PC-3 (cell line): Measurements from ENCODE around the gene PDE6A. TPM values are rescaled to one million over a fixed set of nuclear protein-coding genes. Genes with fewer than 3 reads are reported as not detected.
A peak's percentile ranks its signal among the peaks of the same experiment; 100 is the strongest.

Experiments used
- ATAC-seq: fragments of 200-7000 bp; cut with Tn5 transposase; 2 replicates; pipeline ENCODE4 v1.9.1; 2020; ENCODE audit warnings: mild to moderate bottlenecking, moderate library complexity
- BruUV-seq: library from RNA; stranded (reverse); fragments of 400-500 nt; replicated peaks from 2 replicates; lab custom pipeline; 2021; lab: Mats Ljungman, UMichigan
- CTCF ChIA-PET: fragments of 300-600 bp; sonication (Branson Sonifier 250); formaldehyde crosslinking; loops from one replicate; lab custom pipeline; 2022; ENCODE audit warnings: antibody characterized with exemption; lab: Charles Lee
- POLR2A ChIA-PET: fragments of 300-600 bp; sonication (Branson Sonifier 250); formaldehyde crosslinking; loops from one replicate; lab custom pipeline; 2022; ENCODE audit warnings: antibody characterized with exemption; ENCODE audit not compliant: unreplicated experiment; lab: Charles Lee
- DNase-seq: peaks from one replicate; pipeline ENCODE4 v3.0.0-alpha.2; 2015
- H2AFZ ChIP-seq: fragments of 300-600 bp; sonication (generic); 2 replicates; pipeline ENCODE4 v1.6.0; 2016; ENCODE audit warnings: antibody characterized with exemption, low read length
- H3F3A ChIP-seq: fragments of 300-600 bp; sonication (generic); one replicate; pipeline ENCODE4 v1.6.0; 2017; ENCODE audit warnings: antibody characterized with exemption, low read length, control low read depth, mild to moderate bottlenecking; ENCODE audit not compliant: unreplicated experiment
- H3K27ac ChIP-seq: fragments of 300-600 bp; sonication (generic); 2 replicates; pipeline ENCODE4 v1.5.1; 2016; ENCODE audit warnings: mild to moderate bottlenecking, low read length
- H3K27me3 ChIP-seq: fragments of 300-600 bp; sonication (generic); 2 replicates; pipeline ENCODE4 v1.6.1; 2016; ENCODE audit warnings: low read length, mixed read lengths
- H3K36me3 ChIP-seq: fragments of 300-600 bp; sonication (generic); 2 replicates; pipeline ENCODE4 v1.6.1; 2016; ENCODE audit warnings: low read depth, mixed run types, low read length, mixed read lengths
- H3K4me1 ChIP-seq: fragments of 300-600 bp; sonication (generic); 2 replicates; pipeline ENCODE4 v1.5.1; 2016; ENCODE audit warnings: low read length; ENCODE audit not compliant: insufficient read depth
- H3K4me2 ChIP-seq: fragments of 300-600 bp; sonication (generic); 2 replicates; pipeline ENCODE4 v1.6.0; 2016; ENCODE audit warnings: low read length
- H3K4me3 ChIP-seq: fragments of 300-600 bp; sonication (generic); 2 replicates; pipeline ENCODE4 v1.5.1; 2016; ENCODE audit warnings: mild to moderate bottlenecking, low read length, mixed read lengths
- H3K79me2 ChIP-seq: fragments of 300-600 bp; sonication (generic); 2 replicates; pipeline ENCODE4 v1.6.1; 2017; ENCODE audit warnings: low read length, mixed read lengths
- H3K9ac ChIP-seq: fragments of 300-600 bp; sonication (generic); 2 replicates; pipeline ENCODE4 v1.6.0; 2016; ENCODE audit warnings: mild to moderate bottlenecking, low read length
- H3K9me2 ChIP-seq: fragments of 300-600 bp; sonication (generic); replicated peaks from 2 replicates; pipeline ENCODE4 v1.6.1; 2016; ENCODE audit warnings: mixed run types, low read length, mixed read lengths
- H3K9me3 ChIP-seq: fragments of 300-600 bp; sonication (generic); 2 replicates; pipeline ENCODE4 v1.6.1; 2016; ENCODE audit warnings: low read length, mixed read lengths
- H4K20me1 ChIP-seq: fragments of 300-600 bp; sonication (generic); 2 replicates; pipeline ENCODE4 v1.6.1; 2016; ENCODE audit warnings: low read length, mixed read lengths
- CTCF ChIP-seq: fragments of 300-600 bp; sonication (generic); conservative IDR thresholded peaks from 2 replicates; pipeline ENCODE4 v1.5.1; 2017; ENCODE audit warnings: antibody characterized with exemption, low read depth, mild to moderate bottlenecking, low read length
- EZH2 ChIP-seq: fragments of 300-600 bp; sonication (generic); IDR thresholded peaks from one replicate; pipeline ENCODE4 v1.6.1; 2017; ENCODE audit warnings: antibody characterized with exemption, mild to moderate bottlenecking, low read length; ENCODE audit not compliant: unreplicated experiment
- EZH2phosphoT487 ChIP-seq: fragments of 300-600 bp; sonication (generic); IDR thresholded peaks from 2 replicates; pipeline ENCODE4 v1.6.1; 2018; ENCODE audit warnings: mild to moderate bottlenecking, antibody characterized with exemption, low read length, borderline replicate concordance
- intact Hi-C: fragments of 100-400 bp; cut with micrococcal nuclease; formaldehyde crosslinking; loops from 2 replicates; pipeline ENCODE4 v1.9.0; 2023
- total RNA-seq: library from RNA; depleted of rRNA; stranded (reverse); fragments of >200 nt; gene quantifications from 2 replicates; pipeline ENCODE4 v1.2.3, GENCODE V29; 2014

The PDE6A gene
- total RNA-seq, 1 experiment from 2014 or later, result not detected

GRCh38 chr5:149857499-149857898, 87.1 kb downstream of the PDE6A start:
- BruUV-seq, result no TSS peak
- no peak overlapping the region for H3K4me2 ChIP-seq

GRCh38 chr5:149855366-149855765, 89.2 kb downstream of the PDE6A start:
- Histone ChIP-seq H3K9me3 (no peaks in the 10 kb centered on the region), H3K4me2 (no peak overlapping the region), H3K27me3 (no peaks in the 10 kb centered on the region), H3F3A (no peaks in the 10 kb centered on the region), H2AFZ (no peak overlapping the region), H3K36me3 (no peaks in the 10 kb centered on the region), H3K79me2 (no peaks in the 10 kb centered on the region), H3K4me1 (peaks cover 11% of the 10 kb centered on the region; the same call in 1 of the 2 replicates), H3K9me2 (no peaks in the 10 kb centered on the region), H3K4me3 (no peak overlapping the region), H4K20me1 (no peaks in the 10 kb centered on the region), H3K27ac (no peak overlapping the region), H3K9ac (no peak overlapping the region)
- TF ChIP-seq EZH2, result no peak
- intact Hi-C loops, result no loop called here
- no TSS peak for BruUV-seq
- DNase-seq (no peak), ATAC-seq (no peak)
- POLR2A ChIA-PET, result no interaction called here
- CTCF ChIA-PET, result no interaction called here

More at GRCh38 chr5:149857499-149857898, 87.1 kb downstream of the PDE6A start:
- no peaks in the 10 kb centered on the region for H3K36me3 ChIP-seq
- no peak overlapping the region for H3K27ac ChIP-seq
- TF ChIP-seq CTCF (no peak), EZH2 (no peak), EZH2phosphoT487 (no peak)
- ATAC-seq, result peak; percentile 35
- H3K27me3 ChIP-seq, result no peaks in the 10 kb centered on the region
- H3K9me2 ChIP-seq, result no peaks in the 10 kb centered on the region
- no peak overlapping the region for H3K9ac ChIP-seq
- H3K4me1 ChIP-seq, result peaks cover 16% of the 10 kb centered on the region; the same call in 1 of the 2 replicates
- H3K79me2 ChIP-seq, result no peaks in the 10 kb centered on the region
- no peak overlapping the region for H3K4me3 ChIP-seq
- CTCF ChIA-PET, result interaction anchor here (1.0 kb wide), 1 partner anchor 104 kb away, joined by 4 read pairs; no protein-coding TSS in a partner anchor
- H4K20me1 ChIP-seq, result no peaks in the 10 kb centered on the region
- H3F3A ChIP-seq, result no peaks in the 10 kb centered on the region
- H2AFZ ChIP-seq, result no peak overlapping the region
- intact Hi-C loops, result no loop called here
- POLR2A ChIA-PET, result no interaction called here
- peak; percentile 71 for DNase-seq
- H3K9me3 ChIP-seq, result no peaks in the 10 kb centered on the region

GRCh38 chr5:149854866-149855265, 89.7 kb downstream of the PDE6A start:
- DNase-seq, result no peak
- no peak overlapping the region for H3K27ac ChIP-seq

More at GRCh38 chr5:149854866-149855265, 89.7 kb downstream of the PDE6A start:
- no TSS peak for BruUV-seq
- H3K9ac ChIP-seq, result no peak overlapping the region
- no peak overlapping the region for H3K4me2 ChIP-seq
- intact Hi-C loops, result no loop called here
- H4K20me1 ChIP-seq, result no peaks in the 10 kb centered on the region
- no peaks in the 10 kb centered on the region for H3K9me2 ChIP-seq
- H3K4me3 ChIP-seq, result no peak overlapping the region
- TF ChIP-seq CTCF (no peak), EZH2 (no peak), EZH2phosphoT487 (no peak)
- H3K4me1 ChIP-seq, result peaks cover 7% of the 10 kb centered on the region; the same call in 1 of the 2 replicates
- no peaks in the 10 kb centered on the region for H3K9me3 ChIP-seq
- no peaks in the 10 kb centered on the region for H3K36me3 ChIP-seq
- no peak for ATAC-seq
- ChIA-PET POLR2A (interaction anchor here (0.6 kb wide), 1 partner anchor 366 kb away, joined by 3 read pairs; no protein-coding TSS in a partner anchor), CTCF (interaction anchor here (1.1 kb wide), 1 partner anchor 21 kb away, joined by 3 read pairs; no protein-coding TSS in a partner anchor)
- H3K27me3 ChIP-seq, result no peaks in the 10 kb centered on the region
- H3K79me2 ChIP-seq, result no peaks in the 10 kb centered on the region
- no peaks in the 10 kb centered on the region for H3F3A ChIP-seq
- H2AFZ ChIP-seq, result no peak overlapping the region
